ENCODE results near the gene SLCO4A1.
"Not testable (repeated sequence)": the region's sequence is repeated elsewhere in the genome, so short reads cannot be mapped to it uniquely, and the experiment has no call there.

SLCO4A1 gene

DNA sequence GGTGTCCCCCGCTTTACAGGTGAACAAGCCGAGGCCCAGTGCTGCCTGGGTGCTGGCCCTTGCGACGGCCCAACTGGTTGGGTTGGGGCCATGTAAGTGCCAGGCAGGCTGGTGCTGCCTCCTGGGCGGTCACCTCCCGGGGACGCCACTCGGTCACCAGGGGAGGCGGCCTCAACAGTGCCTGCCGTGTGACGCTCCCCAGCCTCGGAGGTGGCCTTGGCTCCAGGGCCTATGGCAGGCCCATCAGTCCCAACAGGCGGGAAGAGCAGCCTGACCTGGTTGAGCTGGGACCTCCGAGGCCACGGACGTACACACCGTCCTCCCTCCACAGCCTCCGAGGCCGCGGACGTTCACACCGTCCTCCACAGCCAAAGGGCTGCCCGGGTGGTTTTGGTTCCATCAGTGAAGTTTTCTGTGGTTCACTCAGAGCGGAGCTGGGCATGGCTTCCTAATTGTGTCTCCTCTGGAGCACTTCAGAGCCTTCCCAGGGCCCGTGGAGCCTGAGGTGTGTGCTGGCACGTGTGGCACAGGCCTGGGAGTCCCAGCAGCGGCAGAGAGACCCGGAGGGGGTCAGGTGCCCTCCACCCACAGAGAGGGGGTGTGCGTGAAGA lies 19.3 kb upstream of the SLCO4A1 start:
- DNase-seq (ENCODE audit: low read depth) = no peak

- DNase-seq (ENCODE audit: low read depth) = peak; percentile 85
These were observed 18.6 kb upstream of the SLCO4A1 start for GRCh38 chr20:62623488-62624324.

DNA sequence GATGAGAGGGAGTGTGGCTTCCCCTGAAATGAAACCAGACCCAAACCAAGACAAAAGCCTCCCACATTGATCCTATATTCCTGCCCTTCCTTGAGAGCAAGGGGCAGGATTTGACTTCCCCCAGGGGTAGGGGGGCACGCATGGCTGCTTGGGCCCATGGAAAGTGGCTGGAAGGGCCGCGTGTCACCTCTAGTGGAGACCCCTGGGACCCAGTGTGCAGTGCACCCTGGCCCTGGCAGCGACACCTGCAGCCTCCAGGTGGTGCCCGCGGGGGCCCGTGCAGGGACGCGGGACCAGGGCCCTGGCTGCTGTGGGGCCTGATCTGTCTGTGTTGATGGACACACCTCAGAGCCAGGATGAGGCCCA lies 18.0 kb upstream of the SLCO4A1 start:
- no peak for DNase-seq (ENCODE audit: low read depth)

DNA sequence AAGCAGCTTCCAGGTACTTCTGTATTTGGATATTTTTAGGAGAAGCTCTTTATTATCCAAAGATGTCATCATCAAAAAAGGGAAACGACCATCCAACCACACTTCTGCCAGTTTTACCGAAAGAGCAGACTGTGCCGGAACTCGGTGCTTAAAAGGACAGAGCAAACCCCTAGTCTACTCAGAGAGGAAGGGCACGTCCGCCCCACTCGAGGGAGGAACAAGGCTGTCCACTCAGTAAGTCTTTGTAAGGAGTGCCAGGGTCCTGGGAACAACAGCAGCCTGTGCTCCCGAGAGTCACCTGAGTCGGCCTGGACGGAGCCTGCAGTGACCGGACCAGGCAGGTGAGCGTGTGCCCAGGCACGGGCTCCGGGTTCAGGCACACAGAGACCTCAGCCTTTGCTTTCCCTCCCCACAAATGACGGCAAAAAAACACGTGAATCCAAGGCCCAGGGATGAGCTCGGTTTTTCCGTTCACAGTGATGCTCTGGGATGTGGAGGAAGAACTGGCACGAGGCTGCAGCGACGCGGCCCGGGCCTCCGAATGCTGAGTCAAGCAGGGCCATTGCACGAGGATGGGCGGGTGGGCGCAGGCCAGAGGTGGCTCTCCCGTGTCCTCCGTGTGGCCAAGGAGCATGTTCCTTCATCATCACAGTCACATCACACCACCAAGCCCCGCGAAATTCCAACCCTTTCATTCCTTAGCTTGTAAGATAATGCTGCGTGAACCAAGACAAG lies 17.4 kb upstream of the SLCO4A1 start:
- DNase-seq (ENCODE audit: low read depth) = no peak

DNA sequence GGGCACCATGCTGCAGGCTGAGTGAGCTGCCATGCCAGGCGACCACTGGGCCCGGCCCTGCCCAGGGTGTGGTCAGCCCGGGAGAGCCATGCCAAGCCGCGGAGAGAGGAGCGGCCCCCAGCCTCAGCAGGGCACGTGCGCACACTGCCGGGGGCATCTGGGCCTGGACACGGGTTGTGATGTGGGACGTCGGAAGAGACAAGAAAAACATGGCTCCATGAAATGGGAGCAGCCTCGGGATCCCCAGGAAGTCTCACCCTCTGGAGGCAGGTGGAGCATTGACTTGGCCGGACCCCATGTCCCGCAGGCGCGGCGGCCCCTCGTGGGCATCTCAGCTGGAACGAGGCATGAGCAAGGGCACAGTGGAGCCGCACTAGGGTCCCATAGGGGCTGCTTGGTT lies 16.8 kb upstream of the SLCO4A1 start:
- no peak for DNase-seq (ENCODE audit: low read depth)

DNA sequence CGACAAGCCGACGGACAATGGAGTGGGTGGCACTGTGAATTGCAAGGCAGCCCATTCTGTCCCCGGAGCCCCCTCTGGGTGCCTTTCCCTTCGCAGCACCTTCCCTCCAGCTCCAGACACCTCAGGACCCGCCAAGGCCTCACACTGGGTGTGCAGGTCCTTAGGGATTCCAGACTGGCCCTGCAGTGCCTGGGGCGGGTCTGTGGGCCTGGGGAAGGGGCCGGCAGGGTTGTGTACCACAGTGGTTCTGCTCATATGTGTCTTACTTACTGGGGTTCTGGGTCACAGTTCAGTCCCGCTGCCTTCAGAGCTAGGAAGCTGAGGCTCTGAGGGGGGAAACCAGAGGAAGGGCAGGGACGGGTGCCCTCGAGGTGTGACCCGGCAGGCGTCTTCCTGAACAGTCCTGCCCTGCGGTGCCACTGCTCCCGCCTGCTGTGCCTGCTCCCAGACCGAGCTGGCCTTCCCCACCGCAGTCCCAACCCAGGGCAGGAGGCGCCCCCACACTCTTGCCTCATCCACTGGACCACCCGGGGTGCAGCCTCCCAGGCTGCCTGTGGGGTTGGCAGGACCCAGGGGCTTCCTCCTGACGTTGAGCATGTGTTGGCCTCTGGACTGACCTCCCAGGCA lies 16.3 kb upstream of the SLCO4A1 start:
- no peak for DNase-seq (ENCODE audit: low read depth)

- not testable (repeated sequence) for DNase-seq (ENCODE audit: low read depth)
These were observed 14.9 kb upstream of the SLCO4A1 start for GRCh38 chr20:62627425-62627824.

- no peak for DNase-seq (ENCODE audit: low read depth)
These were observed 14.2 kb upstream of the SLCO4A1 start for GRCh38 chr20:62627901-62628612.

DNA sequence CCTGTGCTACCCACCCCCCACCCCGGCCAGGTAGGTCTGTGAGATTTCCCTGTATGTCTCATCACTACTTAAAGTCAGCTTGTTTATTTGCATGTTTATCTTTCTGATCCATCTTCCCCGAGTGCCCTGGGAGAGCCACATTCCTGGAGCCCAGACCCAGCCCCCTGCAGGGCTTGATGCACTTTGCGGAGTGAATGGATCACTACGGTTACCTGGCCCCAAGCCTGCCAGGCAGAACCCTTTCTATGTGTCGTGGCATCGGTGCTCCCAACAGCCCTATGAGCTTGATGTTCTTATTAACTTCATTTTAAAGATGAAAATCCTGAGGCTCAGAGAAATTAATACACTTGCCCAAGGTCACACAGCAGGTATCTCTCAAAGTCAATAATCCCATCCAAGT lies 13.6 kb upstream of the SLCO4A1 start:
- DNase-seq (ENCODE audit: low read depth) = no peak

GRCh38 chr20:62629864-62630470 lies 12.3 kb upstream of the SLCO4A1 start:
- no peak for DNase-seq (ENCODE audit: low read depth)

- DNase-seq (ENCODE audit: low read depth) = no peak
These were observed 10.7 kb upstream of the SLCO4A1 start for GRCh38 chr20:62631336-62632308.

DNA sequence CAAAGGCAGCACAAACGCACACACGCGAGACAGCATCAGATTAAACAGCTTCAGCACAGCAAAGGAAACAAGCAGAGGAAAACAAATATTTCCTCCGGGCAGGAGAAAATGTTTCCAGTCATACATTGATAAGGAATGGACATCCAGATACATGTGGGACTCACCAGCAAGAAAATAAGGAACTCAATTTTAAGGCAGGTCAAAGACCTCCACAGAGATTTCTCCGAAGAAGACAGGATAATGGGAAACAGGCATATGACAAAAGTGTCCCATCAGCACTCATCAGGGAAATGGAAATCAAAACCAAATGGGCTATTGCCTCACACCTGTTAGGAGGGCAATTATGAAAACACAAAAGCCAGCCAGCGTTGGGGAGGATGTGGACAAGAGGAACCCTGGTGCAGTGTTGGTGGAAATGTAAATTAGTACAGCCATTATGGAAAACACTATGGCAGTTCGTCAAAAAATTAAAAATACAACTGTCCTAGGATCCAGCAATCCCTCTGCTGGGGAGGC lies 9.7 kb upstream of the SLCO4A1 start:
- no peak for DNase-seq (ENCODE audit: low read depth)

GRCh38 chr20:62633598-62634329 lies 8.5 kb upstream of the SLCO4A1 start:
- peak; percentile 43 for DNase-seq (ENCODE audit: low read depth)

GRCh38 chr20:62634330-62634967 lies 7.9 kb upstream of the SLCO4A1 start:
- no peak for DNase-seq (ENCODE audit: low read depth)

DNA sequence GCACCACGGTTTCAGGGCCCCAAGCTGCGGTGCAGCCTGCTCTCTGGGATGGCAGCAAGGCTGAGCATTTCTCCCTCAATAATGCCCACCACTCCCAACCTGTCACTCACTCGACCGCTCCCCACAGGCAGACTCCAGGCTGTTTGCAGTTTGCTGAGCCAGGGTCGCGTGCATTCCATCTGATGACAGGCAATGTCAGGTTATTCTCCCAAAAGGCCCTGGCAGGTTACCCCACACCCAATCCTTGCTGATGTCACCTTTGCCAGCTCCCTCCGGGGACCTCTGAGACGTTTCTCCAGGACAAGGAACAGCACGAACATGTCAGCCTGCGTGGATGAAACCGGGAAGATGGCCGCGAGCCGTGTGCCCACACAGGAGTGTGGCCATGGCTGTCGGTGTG lies 7.1 kb upstream of the SLCO4A1 start:
- no peak for DNase-seq (ENCODE audit: low read depth)

- DNase-seq (ENCODE audit: low read depth) = no peak
These were observed 6.5 kb upstream of the SLCO4A1 start for GRCh38 chr20:62635852-62636251.

- DNase-seq (ENCODE audit: low read depth) = peak; percentile 42
These were observed 5.9 kb upstream of the SLCO4A1 start for GRCh38 chr20:62636446-62636845.

DNA sequence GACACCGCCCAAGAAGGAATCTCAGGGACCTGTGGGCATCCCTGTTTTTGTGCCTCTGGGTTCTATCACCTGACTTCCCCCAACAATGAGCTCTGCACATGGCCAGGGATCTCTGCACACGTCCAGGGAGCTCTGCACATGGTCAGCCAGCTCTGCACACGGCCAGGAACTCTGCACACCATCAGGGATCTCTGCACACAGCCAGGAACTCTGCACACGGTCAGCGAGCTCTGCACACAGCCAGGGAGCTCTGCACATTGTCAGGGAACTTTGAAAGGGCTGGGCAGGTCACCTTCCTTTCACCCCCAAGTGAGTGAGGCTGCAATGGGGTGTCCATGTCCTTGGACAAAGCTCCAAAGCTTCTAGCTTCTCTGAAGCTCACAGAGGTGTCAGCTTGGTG lies 5.2 kb upstream of the SLCO4A1 start:
- DNase-seq (ENCODE audit: low read depth) = no peak

- no peak for DNase-seq (ENCODE audit: low read depth)
These were observed 4.7 kb upstream of the SLCO4A1 start for GRCh38 chr20:62637521-62638054.
